Natural killer cell (primary cell): Measurements from ENCODE around the gene KLHDC7A. TPM values are rescaled to one million over a fixed set of nuclear protein-coding genes. Genes with fewer than 3 reads are reported as not detected.

Experiments used
- ATAC-seq, 3 donors: fragments of 150-1000 bp in 2 of 3; fragments of 200-7000 bp in 1 of 3; cut with Tn5 transposase; 1 replicate in 1 of 3; 2 replicates in 2 of 3; pipeline ENCODE4 v1.10.0; 2021; ENCODE audit warnings: mild to moderate bottlenecking in 2 of 3, moderate library complexity in 2 of 3
- DNase-seq, 2 donors: peaks; one replicate each; pipeline versions ENCODE4 v3.0.0 to v3.0.0-alpha.2; 2013 to 2021; ENCODE audit warnings: mixed read lengths in 1 of 2
- H3K27ac ChIP-seq: one replicate; pipeline ENCODE4 v1.5.1; 2013; ENCODE audit warnings: mild to moderate bottlenecking, low read length
- H3K27me3 ChIP-seq: one replicate; pipeline ENCODE4 v1.6.1; 2013; ENCODE audit warnings: low read length; ENCODE audit not compliant: control insufficient read depth, insufficient read depth
- H3K36me3 ChIP-seq: one replicate; pipeline ENCODE4 v1.6.1; 2013; ENCODE audit warnings: low read length; ENCODE audit not compliant: control insufficient read depth, insufficient read depth
- H3K4me1 ChIP-seq: one replicate; pipeline ENCODE4 v1.6.1; 2013; ENCODE audit warnings: low read length; ENCODE audit not compliant: control insufficient read depth, insufficient read depth
- H3K4me3 ChIP-seq: one replicate; pipeline ENCODE4 v1.5.1; 2013; ENCODE audit warnings: low read length
- H3K9me3 ChIP-seq: one replicate; pipeline ENCODE4 v1.6.1; 2013; ENCODE audit warnings: low read length; ENCODE audit not compliant: control insufficient read depth, insufficient read depth
- H3K27ac Mint-ChIP-seq, 2 donors: one replicate each; pipeline ENCODE4 v1.8.0; 2022; ENCODE audit warnings: mild to moderate bottlenecking in 2 of 2, mixed read lengths in 2 of 2, moderate library complexity in 1 of 2
- H3K27me3 Mint-ChIP-seq, 2 donors: one replicate each; pipeline ENCODE4 v1.8.0; 2022; ENCODE audit warnings: low read depth in 2 of 2, mixed read lengths in 2 of 2
- H3K36me3 Mint-ChIP-seq: one replicate; pipeline ENCODE4 v1.8.0; 2022; ENCODE audit warnings: mixed read lengths
- H3K4me1 Mint-ChIP-seq, 2 donors: one replicate each; pipeline ENCODE4 v1.8.0; 2022; ENCODE audit warnings: mixed read lengths in 2 of 2
- H3K4me3 Mint-ChIP-seq: one replicate; pipeline ENCODE4 v1.8.0; 2022; ENCODE audit warnings: mild to moderate bottlenecking, moderate library complexity, mixed read lengths
- H3K9me3 Mint-ChIP-seq, 2 donors: one replicate each; pipeline ENCODE4 v1.8.0; 2022; ENCODE audit warnings: mixed read lengths in 2 of 2
- CTCF ChIP-seq: fragments of 200-600 bp; IDR thresholded peaks from one replicate; pipeline ENCODE4 v1.8.0; 2022; ENCODE audit warnings: antibody characterized with exemption
- WGBS: methylation state at CpG from one replicate; pipeline ENCODE4 v1.1.7; 2013; ENCODE audit warnings: missing lambda C conversion rate; ENCODE audit not compliant: insufficient coverage; 5-methylcytosine and 5-hydroxymethylcytosine counted together
- intact Hi-C: fragments of 100-400 bp; cut with micrococcal nuclease; formaldehyde crosslinking; loops from one replicate; pipeline ENCODE4 v1.14.2; 2022
- total RNA-seq, 4 donors: library from RNA; stranded (reverse); fragments of 120-200 nt in 1 of 4; gene quantifications; one replicate each; pipeline versions ENCODE4 v1.2.3 to v1.2.4, GENCODE V29; 2013 to 2022

Gene KLHDC7A
- total RNA-seq, 3 donors from 2014 or later (not counting 1 experiment from before 2014, with no cell fraction given) = 0.43 TPM; not detected in 2

- no peak overlapping the region for H3K4me3 Mint-ChIP-seq
- TF ChIP-seq CTCF = no peak
Observed at GRCh38 chr1:18443587-18444520, 36.9 kb upstream of the KLHDC7A start.

GRCh38 chr1:18444563-18444962, 36.2 kb upstream of the KLHDC7A start:
- no peaks in the 10 kb centered on the region for H3K9me3 Mint-ChIP-seq
- H3K36me3 Mint-ChIP-seq = no peaks in the 10 kb centered on the region
- no peak overlapping the region for H3K4me3 ChIP-seq
- H3K4me1 ChIP-seq = no peaks in the 10 kb centered on the region
- intact Hi-C loops = no loop called here
- H3K27ac ChIP-seq = no peak overlapping the region
- no peak for TF ChIP-seq CTCF
- DNase-seq (no peak), ATAC-seq (no peak)
- H3K36me3 ChIP-seq = no peaks in the 10 kb centered on the region
- H3K4me1 Mint-ChIP-seq = no peaks in the 10 kb centered on the region
- H3K27me3 ChIP-seq = no peaks in the 10 kb centered on the region
- no peak overlapping the region for H3K27ac Mint-ChIP-seq
- H3K4me3 Mint-ChIP-seq = no peak overlapping the region
- H3K27me3 Mint-ChIP-seq = peaks cover 19 to 20% of the 10 kb centered on the region in 2 donors
- WGBS = 56% methylated on average over 3 of the region's 3 CpGs
- H3K9me3 ChIP-seq = no peaks in the 10 kb centered on the region

More at GRCh38 chr1:18443587-18444520, 36.9 kb upstream of the KLHDC7A start:
- no peak for ATAC-seq
- DNase-seq = no peak
- Histone ChIP-seq H3K9me3 (no peaks in the 10 kb centered on the region), H3K4me3 (no peak overlapping the region), H3K27me3 (no peaks in the 10 kb centered on the region), H3K36me3 (no peaks in the 10 kb centered on the region), H3K27ac (no peak overlapping the region), H3K4me1 (no peaks in the 10 kb centered on the region)
- intact Hi-C loops = no loop called here
- Mint-ChIP-seq H3K27ac (no peak overlapping the region), H3K9me3 (no peaks in the 10 kb centered on the region), H3K36me3 (no peaks in the 10 kb centered on the region), H3K4me1 (no peaks in the 10 kb centered on the region), H3K27me3 (peaks cover 16 to 25% of the 10 kb centered on the region in 2 donors)
- WGBS = 80% methylated on average over 10 of the region's 11 CpGs

- Mint-ChIP-seq H3K27me3 (peaks cover 13 to 19% of the 10 kb centered on the region in 2 donors), H3K4me1 (no peaks in the 10 kb centered on the region), H3K27ac (no peak overlapping the region), H3K4me3 (no peak overlapping the region), H3K36me3 (no peaks in the 10 kb centered on the region), H3K9me3 (no peaks in the 10 kb centered on the region)
- no peaks in the 10 kb centered on the region for H3K4me1 ChIP-seq
- H3K9me3 ChIP-seq = no peaks in the 10 kb centered on the region
- WGBS = 76% methylated on average over 4 of the region's 4 CpGs
- H3K27ac ChIP-seq = no peak overlapping the region
- H3K27me3 ChIP-seq = no peaks in the 10 kb centered on the region
- TF ChIP-seq CTCF = no peak
- DNase-seq (no peak), ATAC-seq (no peak)
- intact Hi-C loops = no loop called here
- H3K4me3 ChIP-seq = no peak overlapping the region
- no peaks in the 10 kb centered on the region for H3K36me3 ChIP-seq
Observed at GRCh38 chr1:18446751-18447150, 34.0 kb upstream of the KLHDC7A start.
